AG08396 (cell line): Measurements from ENCODE around the gene ABCA13.
A peak's percentile ranks its signal among the peaks of the same experiment; 100 is the strongest.

Source experiments
- DNase-seq: peaks from one replicate; pipeline ENCODE4 v3.0.0; 2012; ENCODE audit warnings: low spot score, mixed read lengths

The ABCA13 gene

GRCh38 chr7:48298779-48299178, 127.5 kb downstream of the ABCA13 start:
- peak; percentile 67 for DNase-seq

GRCh38 chr7:48299580-48300169, 128.4 kb downstream of the ABCA13 start:
- DNase-seq, result peak; percentile 77

DNA sequence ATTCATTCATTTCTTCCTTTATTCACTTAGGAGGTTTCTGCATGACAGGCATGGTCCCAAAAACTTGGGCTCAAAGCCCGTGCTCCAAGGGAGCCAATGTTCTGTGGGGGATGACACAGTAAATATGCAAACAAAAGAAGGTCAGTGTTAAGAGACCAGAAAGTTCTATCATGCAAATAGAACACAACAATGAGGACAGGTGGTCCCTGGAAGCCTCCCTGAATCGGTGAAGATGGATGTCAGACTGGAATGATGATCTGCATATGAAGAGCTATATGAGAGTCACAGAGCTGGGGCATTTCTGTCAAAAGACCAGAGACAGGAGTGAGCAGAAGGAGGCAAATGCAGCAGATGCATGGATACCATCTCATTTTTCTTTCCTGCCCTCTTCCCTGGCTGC, 129.0 kb downstream of the ABCA13 start:
- no peak for DNase-seq

DNA sequence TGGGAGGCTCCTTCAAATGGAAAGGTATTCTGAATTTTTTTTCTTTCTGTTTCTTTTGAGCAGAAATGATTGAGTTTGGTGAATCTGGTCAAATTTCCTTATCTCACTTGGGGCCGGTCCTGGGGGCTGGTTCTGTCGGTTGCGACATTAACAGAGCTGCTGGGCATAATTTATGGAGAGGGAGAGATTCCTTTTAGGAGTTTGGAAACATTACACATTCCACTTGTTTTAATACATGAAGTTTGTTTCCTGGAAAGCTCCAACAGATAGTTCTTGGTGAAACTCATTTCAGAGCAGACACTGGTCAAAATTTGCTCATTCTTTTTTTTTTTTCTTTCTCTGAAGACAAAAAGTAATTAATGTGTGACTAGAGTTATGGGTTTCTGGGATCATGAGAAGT, 129.9 kb downstream of the ABCA13 start:
- DNase-seq, result no peak

- no peak for DNase-seq
Measured at GRCh38 chr7:48304641-48305040, 133.4 kb downstream of the ABCA13 start.

DNA sequence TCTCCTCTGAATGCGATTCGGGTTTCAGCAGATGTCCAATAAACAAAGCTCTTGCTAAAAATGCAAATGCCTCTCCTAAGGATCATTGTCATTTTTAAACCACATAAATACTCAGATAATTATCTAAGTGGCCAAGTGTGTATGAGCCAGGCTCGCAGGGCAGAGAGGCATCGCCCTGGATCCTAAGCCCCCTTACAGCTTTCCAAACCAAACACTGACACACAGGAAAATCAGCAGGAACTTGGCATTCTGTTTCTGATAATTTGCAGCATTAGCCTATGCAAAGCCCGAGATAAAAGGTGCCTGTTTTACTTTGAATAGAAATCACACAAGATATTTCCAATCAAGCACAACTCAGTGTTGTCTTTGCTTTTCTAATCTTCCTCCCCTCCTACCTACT, 134.4 kb downstream of the ABCA13 start:
- DNase-seq, result no peak

- DNase-seq, result no peak
Measured at GRCh38 chr7:48307041-48307714, 135.9 kb downstream of the ABCA13 start.

DNA sequence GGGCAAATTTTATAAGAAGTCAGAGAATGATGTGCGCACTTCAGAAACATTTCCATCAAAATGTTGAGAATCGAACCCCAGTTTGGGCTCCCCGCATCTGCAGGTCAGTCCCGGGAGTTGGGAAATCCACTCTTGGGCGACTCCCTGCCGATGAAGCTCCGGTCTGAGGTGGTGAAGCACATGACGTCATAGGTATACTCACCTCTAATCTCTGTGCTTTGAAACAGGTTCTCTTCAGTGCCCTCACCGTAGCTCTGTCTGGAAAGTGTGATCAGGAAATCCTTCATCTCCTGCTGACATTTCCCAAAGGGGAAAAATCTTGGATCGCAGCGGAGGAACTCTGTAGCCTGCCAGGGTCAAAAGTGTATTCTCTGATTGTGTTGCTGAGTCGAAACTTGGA, 138.5 kb downstream of the ABCA13 start:
- no peak for DNase-seq

GRCh38 chr7:48311464-48312100, 140.3 kb downstream of the ABCA13 start:
- DNase-seq, result no peak

DNA sequence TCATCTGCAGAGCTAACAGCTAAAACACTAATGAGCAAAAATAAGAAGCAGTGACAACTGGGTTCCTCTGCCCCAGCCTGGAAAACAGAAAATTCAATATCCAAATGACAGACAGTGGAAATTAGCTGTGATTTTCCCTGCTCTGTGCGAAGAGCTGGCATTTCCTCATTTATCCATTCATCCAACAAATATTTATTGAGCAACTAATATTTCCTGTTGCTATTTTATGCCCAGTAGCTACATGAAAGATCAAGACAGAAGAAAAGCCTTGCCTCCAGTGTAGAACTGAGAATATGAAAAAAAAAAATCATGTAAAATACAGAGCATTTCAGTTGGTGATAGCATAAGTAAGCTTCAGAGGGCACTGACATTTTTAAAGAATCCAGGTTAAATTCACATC, 140.9 kb downstream of the ABCA13 start:
- DNase-seq, result no peak

- DNase-seq, result no peak
Measured at GRCh38 chr7:48316768-48317167, 145.5 kb downstream of the ABCA13 start.

GRCh38 chr7:48317360-48317759, 146.1 kb downstream of the ABCA13 start:
- DNase-seq, result no peak

GRCh38 chr7:48321319-48322010, 150.2 kb downstream of the ABCA13 start:
- DNase-seq, result no peak

GRCh38 chr7:48337012-48337621, 165.9 kb downstream of the ABCA13 start:
- DNase-seq, result peak; percentile 51

DNA sequence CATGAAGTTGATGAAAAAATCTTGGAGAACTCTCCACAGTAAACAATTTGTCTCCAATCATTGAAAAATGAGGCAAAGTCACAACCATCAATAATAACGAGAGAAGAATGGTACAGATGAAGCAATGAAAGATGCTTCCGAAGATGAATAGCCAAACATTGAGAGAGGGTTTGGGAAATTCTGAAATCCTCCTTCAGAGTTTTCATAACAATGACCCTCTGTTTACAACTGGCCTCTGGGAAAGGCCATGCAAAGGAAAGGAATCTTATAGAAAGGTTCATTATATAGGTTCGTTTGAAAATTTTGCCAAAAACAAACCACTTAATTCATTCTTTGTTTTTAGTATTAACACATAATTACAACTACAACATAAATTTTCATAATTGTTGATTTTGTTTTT, 166.5 kb downstream of the ABCA13 start:
- no peak for DNase-seq

- DNase-seq, result no peak
Measured at GRCh38 chr7:48347230-48347825, 176.1 kb downstream of the ABCA13 start.

GRCh38 chr7:48350515-48350914, 179.3 kb downstream of the ABCA13 start:
- no peak for DNase-seq

DNA sequence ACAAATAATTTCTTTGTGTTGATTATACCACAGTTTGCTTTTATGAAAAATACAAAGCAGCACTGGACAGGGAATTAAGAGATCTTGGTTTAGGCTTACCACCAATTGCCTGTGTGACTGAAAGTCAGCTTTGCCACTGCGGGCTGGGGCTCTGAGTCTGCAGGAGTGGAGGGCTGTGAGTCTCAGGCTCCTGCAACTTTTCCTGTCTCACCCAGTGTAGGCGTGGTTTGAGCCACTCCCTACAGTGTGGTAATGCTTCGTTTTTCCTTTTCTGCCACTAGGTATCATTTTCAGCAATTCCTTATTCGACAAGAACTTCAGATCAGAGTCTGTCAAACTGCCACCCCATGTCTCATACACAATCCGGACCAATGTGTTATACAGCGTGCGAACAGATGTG, 180.6 kb downstream of the ABCA13 start:
- DNase-seq, result no peak

GRCh38 chr7:48355346-48355745, 184.1 kb downstream of the ABCA13 start:
- no peak for DNase-seq

DNA sequence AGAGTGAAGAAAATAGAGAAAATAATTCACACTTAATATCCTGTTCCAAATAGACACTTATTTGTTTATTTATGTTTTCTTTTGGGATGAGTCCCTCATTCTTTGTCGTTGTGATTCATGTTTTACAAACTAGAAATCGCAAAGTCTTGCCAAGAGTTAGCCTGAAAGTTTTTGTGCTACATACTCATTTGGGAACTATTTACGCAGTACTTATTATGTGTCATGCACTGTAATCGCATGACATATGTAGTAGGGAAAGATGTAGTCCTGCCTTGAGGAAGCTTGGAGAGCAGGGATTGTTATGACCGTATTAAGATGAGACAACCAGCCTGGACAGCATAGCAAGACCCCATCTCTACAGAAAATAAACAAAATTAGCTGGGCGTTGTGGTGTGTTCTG, 189.3 kb downstream of the ABCA13 start:
- DNase-seq, result peak; percentile 21

- DNase-seq, result no peak
Measured at GRCh38 chr7:48363174-48363573, 191.9 kb downstream of the ABCA13 start.

DNA sequence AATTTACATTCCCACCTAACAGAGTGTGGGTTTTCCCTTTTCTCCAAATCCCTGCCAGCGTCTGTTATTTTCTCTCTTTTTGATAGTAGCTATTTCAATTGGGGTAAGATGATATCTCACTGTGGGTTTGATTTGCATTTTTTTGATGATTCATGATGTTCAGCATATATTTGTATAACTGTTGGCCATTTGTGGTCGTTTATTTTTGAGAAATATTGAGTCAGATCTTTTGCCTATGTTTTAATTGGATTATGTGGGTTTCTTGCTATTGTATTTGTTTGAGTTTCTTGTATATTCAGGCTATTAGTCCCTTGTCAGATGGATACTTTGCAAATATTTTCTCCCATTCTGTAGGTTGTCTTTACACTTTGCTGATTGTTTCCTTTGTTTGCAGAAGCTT, 193.8 kb downstream of the ABCA13 start:
- DNase-seq, result no peak
